HG03095 (cell line): Measurements from ENCODE around the gene HAGHL.
"Not testable (repeated sequence)": the region's sequence is repeated elsewhere in the genome, so short reads cannot be mapped to it uniquely, and the experiment has no call there.

Source experiments
- ATAC-seq: cut with Tn5 transposase; IDR thresholded peaks from one replicate; pipeline ENCODE4 v1.9.1; 2021; ENCODE audit warnings: moderate library complexity; ENCODE audit not compliant: unreplicated experiment

HAGHL gene

DNA sequence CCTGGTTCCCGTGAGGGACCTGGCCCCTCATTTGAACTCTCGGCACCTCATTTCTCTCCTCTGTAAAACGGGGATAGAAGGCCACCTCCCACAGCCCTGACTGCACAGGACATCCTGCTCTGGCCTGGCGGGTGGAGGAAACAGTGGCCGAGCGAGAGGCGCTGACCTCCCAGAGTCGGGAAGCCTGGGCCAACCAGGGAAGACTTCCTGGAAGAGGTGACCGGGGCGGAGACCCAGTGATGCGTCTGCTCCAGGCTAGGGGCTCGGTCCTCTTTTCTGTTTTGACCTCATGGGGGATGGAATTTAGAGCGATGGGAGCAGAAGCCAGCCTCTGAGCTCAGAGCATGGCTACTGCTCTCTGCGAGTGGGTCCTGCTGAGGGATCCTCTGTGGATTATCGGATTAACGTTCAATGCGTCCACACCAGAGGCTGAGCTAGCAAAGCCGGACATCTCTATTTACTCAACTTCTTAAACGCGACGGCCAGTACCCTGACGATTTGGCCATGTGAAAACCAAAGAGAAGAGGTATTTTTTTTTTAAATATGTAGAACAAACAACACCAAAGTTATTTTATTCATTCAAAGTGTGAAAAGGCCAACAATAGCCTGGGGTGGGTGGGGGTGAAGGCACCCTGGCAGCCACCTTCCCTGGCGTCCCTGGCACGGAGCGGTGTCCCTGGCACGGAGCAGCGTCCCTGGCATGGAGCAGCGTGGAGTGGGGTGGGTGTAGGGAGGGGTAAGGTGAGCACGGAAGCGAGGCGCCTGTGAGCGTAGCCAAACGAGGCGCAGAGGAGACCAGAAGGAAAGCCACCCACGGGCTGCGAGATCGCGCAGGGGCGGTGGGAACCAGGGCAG lies 24.5 kb downstream of the HAGHL start:
- no peak for ATAC-seq

DNA sequence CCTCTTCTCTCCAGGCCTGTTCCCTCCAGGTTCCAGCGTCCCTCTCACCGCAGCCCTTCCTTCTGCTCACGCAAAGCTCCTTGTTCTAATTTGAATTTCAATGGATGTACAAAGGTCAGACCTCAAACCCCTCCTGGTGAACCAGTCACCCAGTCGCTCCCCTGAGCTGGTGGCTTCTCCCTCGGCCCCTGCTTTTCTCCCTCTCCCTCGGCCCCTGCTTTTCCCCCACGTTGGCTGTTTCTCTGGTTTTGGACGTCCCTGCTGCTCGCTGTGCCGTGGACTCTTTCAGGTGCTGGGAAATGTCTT lies 25.1 kb downstream of the HAGHL start:
- ATAC-seq, result no peak

DNA sequence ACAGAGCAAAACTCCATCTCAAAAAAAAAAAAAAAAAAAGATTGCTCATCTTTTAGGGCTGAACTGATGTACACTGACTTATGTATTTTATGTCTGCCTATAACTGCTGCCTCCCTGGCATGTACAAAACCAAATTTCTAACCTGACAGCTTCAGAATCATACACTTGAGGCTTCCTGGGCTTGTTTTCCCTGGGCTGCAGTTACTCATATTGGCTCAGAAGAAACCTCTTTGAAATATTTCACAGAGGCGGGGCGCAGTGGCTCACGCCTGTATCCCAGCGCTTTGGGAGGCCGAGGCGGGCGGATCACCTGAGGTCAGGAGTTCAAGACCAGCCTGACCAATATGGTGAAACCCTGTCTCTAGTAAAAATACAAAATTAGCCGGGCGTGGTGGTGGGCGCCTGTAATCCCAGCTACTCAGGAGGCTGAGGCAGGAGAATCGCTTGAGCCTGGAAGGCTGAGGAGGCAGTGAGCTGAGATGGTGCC lies 27.3 kb downstream of the HAGHL start:
- not testable (repeated sequence) for ATAC-seq

DNA sequence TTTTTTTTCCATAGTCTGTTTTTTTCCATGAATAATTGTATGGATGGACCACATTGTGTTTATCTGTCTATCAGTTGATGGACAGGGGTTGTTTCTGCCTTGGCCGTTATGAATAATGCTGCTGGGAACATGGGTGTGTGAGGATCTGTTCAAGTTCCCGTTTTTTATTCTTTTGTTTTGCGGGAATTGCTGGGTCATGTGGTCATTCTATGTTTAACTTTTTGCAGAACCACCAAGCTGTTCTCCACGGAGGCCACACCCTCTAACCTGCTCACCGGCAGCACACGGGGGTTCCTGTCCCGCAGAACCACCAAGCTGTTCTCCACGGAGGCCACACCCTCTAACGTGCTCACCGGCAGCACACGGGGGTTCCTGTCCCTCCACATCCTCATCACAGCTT lies 27.8 kb downstream of the HAGHL start:
- ATAC-seq, result no peak

DNA sequence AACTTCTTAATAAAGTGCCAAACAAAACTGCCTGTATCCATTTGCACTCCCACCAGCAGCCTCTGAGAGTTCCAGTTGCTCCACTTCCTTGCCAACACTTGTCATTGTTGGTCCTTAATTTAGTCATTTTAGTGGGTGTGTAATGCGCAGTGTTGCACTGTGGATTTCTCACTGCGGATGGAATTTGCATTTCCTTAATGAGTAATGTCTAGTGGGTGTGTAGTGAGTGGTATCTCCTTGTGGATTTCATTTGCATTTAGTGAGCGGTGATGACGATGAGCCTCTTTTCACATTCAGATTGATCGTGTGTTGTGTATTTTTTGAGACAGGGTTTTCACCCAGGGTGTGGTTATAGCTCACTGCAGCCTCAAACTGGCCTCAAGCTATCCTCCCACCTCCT lies 29.5 kb downstream of the HAGHL start:
- ATAC-seq, result no peak

DNA sequence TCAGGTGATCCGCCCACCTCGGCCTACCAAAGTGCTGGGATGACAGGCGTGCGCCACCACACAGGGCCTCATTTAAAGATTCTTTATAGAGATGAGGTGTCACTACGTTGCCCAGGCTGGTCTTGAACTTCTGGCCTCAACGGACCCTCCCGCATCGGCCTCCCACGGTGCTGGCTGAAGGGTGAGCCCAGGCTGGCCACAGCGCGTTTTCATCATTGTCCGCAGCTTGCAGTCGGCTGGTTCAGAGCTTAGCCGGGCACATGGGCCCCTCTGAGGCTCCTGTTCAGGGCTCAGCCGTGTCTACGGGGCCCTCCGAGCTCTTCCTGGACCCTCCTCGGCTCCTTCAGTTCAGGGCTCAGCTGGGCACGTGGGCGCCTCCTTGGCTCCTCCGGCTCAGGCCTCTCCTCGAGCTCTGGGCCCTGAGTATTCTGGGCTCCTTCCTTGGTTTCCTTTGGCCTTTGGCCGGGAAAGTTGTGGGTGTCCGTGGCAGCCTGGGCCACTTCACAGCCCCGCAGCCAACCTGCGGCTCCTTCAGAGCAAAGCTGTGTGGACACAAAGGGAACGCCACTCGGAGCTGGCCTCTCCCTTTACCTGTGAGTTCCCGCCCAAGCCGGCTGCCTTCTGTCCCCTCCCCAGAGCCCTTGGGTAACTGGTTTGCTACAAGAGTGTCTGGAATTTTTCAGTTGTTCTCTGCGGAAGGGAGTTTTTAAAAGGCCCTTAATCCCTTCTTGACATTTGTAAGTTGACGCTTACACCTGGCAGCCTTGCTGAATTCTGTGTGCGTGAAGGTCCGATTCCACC lies 32.4 kb downstream of the HAGHL start:
- ATAC-seq, result no peak

DNA sequence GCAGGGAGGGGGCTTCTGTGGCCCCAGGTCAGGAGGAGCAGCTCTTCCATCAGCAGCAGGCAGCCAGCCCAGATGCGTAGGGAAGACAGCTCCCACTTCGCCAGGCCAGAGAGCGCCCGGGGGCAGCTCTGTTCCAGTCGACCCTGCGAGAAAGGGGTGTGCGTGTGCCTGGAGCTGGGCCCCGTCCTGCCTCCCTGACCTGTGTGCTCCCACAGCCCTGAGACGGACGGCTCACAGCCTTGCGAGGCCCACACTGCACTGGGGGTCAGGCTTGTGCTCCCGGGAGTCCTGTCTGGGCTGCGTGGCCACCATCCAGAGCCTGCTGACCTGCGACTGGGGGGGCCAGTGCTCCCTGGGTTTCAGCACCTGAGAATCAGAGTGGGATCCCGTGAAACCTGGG lies 33.2 kb downstream of the HAGHL start:
- ATAC-seq, result no peak

DNA sequence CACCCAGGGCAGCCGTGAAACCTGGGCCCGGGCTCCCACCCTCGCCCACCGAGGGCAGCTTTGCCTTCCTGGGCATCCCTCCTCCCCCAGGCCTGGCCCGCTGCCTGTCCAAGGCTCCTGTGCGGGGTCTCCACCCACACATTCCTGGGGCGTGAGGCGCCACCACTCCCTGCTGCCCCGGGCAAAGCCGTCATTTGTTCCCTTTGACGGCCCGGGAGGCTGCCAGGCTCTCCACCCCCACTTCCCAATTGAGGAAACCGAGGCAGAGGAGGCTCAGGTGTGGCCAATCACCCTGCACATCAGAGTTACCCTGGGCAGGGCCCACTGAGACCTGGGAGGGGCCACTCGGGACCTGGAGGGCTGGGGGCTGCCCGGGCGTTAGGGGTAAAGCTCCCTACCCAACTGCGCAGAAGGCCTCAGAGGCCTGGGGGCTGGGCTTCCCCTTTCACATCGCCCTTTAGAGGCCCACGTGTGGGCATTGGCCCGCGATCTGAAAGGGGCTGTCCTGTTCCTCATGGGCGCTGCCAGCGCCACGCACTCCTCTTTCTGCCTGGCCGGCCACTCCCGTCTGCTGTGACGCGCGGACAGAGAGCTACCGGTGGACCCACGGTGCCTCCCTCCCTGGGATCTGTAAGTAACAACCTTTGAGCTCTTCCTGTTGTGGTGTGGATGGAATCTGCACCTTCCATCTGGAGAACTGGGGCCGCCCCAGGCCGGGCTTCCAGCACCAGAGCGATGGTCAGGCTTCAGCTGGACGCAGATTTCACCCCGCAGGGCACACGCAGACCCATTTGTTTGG lies 33.8 kb downstream of the HAGHL start, which contains the start of gene MSLN:
TSS of gene MSLN (plus strand) at position 190 of the 799 bp plus-strand sequence. CDS start 1,947 bp downstream, outside the sequence.
- no peak for ATAC-seq

DNA sequence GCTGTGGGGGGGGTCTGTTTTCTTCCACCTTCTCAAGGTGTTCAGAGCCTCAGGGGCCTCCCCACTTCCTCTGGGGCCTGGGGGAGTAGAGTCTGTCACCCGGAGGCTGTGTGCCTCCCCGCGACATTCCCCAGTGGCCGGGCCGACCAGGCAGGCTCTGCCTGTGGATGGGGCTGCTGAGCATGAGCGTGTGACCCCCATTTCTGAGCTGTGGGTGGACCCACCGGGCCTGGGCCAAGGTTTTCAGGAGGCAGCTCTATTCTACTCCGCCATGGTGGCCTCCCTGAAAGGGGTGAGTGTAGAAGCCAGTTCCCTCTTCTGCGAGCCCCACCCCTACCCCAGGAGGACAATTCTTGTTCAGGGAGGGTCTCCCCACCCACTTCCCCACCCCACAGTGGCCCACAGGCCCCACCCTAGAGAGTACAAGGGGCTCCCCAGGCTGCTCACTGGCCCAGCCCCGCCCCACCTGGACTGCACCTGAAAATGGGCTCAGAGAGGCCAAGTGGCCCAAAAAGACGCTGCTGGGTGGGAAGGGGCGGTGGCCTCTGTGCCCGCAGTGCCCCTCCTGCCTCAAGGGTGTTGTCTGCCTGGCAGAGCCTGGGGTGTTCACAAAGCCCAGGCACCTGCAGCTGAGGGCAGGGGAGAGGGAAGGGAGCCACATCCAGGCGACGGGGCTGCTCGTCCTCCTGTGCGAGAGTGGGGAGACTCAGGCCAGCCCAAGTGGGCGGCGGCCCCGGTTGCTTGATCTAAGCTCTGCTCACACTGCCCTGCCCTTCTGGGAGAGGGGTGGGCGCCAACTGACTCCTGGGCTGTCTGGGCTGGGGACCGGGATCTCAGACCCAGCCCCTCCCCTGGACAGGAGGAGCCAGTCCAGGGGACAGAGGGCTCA lies 35.0 kb downstream of the HAGHL start:
- no peak for ATAC-seq

DNA sequence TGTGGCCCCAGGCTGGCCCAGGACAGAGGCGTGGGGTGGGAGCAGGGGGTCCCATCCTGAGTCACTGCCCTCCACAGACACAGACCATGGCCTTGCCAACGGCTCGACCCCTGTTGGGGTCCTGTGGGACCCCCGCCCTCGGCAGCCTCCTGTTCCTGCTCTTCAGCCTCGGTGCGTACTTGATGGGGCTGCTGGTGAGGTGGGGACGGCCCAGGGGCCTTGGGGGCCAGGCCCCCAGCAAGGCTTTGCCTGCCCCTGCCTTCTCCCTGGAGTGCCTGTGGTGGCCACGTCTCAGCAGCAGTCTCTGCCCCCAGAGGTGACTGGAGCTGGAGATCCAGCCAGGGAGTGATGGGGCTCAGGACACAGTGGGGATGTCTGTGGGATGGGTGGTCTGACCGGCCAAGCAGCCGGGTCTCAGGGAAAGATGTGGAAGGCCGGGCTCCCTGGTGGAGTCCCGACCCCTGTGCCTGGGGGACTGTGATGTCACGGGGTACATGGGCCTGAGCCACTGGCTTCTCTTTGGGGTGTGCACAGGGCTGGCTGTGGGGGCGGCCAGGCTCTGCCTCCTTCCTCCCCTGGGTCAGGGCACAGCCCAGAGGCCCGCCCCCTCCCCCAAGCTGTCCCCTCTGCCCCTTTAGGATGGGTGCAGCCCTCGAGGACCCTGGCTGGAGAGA lies 35.8 kb downstream of the HAGHL start:
- no peak for ATAC-seq

DNA sequence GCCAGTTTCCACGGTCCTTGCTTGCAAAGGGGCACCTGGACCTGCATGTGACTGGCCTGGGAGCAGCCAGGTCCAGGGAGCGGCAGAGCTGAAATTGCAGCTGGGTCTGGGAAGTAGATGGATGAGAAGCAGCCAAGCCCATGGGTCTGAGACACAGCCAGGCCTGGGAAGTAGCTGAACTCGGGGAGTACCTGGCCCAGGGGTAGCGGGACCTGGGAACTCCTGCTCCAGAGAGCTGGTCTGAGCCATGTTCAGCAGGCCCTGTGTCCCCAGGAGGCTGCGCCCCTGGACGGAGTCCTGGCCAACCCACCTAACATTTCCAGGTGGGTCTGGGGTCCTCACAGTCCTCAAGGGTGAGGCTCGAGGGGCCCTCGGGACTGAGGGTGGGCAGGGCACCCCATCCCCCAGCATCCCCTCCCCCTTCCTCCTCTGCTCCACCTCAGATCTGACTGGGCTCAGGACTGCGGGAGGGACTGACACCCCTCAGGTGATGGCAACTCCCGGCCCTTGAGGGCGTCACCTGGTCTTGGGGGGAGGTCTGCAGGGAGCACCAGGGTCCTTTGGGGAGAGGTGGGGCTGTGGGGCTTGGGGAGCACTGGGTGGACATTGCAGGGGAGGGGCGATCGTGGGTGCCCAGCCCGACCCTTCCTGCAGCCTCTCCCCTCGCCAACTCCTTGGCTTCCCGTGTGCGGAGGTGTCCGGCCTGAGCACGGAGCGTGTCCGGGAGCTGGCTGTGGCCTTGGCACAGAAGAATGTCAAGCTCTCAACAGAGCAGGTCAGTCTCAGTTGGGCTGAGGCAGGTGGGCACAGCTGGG lies 36.7 kb downstream of the HAGHL start:
- ATAC-seq, result no peak

DNA sequence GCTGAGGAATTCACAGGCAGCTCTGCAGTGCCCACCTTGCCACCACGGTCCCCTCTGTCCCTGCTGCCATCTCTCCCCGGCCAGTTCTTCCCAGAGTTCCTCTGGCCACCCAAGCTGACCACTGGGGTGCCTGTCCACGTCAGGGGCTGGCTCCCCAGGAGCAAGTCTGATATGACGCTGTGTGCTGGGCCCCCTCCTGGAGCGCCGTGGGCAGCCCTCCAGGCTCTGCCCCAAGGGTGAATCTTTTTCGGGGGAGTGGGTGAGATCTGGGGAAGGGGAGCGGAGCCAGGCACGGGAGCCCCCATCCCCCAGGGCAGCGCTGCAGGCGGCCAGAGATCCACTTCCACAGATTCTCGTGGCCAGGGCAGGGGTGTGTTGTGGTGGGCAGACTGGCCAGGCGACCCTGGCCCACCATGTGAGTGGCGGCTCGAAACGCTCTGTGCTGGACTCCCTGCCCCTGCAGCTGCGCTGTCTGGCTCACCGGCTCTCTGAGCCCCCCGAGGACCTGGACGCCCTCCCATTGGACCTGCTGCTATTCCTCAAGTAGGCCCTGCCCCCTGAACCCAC lies 37.4 kb downstream of the HAGHL start:
- no peak for ATAC-seq

DNA sequence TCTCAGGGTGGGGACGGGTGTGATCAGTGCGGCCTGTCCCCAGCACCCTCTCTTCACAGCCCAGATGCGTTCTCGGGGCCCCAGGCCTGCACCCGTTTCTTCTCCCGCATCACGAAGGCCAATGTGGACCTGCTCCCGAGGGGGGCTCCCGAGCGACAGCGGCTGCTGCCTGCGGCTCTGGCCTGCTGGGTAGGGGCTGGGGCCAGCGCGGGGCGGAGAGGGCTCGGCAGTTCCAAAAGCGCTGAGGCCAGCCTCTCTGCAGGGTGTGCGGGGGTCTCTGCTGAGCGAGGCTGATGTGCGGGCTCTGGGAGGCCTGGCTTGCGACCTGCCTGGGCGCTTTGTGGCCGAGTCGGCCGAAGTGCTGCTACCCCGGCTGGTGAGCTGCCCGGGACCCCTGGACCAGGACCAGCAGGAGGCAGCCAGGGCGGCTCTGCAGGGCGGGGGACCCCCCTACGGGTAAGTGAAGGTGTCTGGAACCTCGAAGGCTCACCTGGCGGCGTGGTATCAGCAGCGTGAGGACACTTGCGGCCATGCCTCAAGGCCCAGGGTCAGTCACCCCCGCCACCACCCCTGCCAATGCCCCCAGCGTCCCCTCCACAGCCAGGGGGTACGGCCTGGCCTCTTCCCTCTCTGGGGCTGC lies 38.1 kb downstream of the HAGHL start:
- no peak for ATAC-seq

DNA sequence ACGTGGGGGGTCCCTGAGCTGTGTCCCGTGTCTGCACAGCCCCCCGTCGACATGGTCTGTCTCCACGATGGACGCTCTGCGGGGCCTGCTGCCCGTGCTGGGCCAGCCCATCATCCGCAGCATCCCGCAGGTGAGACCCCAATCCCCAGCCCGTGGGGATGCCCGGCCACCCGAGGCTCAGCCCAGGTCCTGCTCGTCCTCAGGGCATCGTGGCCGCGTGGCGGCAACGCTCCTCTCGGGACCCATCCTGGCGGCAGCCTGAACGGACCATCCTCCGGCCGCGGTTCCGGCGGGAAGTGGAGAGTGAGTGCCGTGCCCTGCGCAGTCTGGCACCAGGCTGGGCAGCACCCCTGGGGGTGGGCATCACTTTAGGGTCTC lies 38.6 kb downstream of the HAGHL start:
- no peak for ATAC-seq

DNA sequence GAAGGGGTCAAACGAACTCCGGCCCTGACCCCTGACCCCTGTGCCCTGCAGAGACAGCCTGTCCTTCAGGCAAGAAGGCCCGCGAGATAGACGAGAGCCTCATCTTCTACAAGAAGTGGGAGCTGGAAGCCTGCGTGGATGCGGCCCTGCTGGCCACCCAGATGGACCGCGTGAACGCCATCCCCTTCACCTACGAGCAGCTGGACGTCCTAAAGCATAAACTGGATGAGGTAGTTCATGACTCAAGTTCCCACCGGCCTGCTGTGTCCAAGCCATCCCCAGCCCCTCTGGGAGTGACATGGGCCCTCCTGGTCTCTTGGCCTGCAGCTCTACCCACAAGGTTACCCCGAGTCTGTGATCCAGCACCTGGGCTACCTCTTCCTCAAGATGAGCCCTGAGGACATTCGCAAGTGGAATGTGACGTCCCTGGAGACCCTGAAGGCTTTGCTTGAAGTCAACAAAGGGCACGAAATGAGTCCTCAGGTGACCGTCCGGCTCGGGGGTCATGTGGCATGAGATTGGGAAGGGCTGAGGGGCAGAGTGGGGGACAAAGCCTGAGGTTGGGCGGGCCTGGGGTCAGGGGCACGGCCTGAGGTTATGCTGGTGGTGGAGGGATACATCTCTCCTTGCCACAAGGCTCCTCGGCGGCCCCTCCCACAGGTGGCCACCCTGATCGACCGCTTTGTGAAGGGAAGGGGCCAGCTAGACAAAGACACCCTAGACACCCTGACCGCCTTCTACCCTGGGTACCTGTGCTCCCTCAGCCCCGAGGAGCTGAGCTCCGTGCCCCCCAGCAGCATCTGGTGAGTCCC lies 39.3 kb downstream of the HAGHL start:
- no peak for ATAC-seq

DNA sequence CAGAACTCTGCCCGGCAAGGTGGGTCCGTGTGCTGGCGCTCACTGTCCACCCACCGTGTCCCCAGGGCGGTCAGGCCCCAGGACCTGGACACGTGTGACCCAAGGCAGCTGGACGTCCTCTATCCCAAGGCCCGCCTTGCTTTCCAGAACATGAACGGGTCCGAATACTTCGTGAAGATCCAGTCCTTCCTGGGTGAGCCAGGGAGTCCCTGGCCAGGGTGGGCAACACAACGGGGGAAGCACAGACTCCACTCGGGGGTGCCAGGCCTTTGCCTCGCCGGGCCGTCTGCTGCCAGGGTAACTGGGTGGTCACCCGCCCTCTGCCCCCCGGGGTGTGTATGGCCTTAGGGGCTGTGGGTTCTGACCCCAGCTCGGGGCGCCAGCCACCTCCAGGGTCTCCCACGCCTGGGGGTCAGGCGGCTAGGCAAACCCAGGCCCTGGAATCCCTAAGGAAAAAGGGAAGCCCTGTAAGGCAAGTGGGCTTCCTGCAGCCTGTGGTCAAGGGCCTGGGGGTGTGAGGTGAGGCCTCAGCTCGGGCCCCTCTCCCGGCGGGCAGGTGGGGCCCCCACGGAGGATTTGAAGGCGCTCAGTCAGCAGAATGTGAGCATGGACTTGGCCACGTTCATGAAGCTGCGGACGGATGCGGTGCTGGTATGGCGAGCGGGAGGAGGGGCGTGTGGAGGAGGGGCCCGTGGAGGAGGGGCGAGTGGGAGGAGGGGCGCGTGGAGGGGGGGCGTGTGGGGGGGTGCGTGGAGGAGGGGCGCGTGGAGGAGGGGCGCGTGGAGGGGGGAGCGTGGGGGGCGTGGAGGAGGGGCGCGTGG lies 40.1 kb downstream of the HAGHL start:
- no peak for ATAC-seq
